GM21515 (cell line): ENCODE measurements around the gene ADAM29.
"Not testable (repeated sequence)": the region's sequence is repeated elsewhere in the genome, so short reads cannot be mapped to it uniquely, and the experiment has no call there.

Experiments
- ATAC-seq: cut with Tn5 transposase; IDR thresholded peaks from one replicate; pipeline ENCODE4 v1.9.1; 2021; ENCODE audit not compliant: unreplicated experiment

The ADAM29 gene

DNA sequence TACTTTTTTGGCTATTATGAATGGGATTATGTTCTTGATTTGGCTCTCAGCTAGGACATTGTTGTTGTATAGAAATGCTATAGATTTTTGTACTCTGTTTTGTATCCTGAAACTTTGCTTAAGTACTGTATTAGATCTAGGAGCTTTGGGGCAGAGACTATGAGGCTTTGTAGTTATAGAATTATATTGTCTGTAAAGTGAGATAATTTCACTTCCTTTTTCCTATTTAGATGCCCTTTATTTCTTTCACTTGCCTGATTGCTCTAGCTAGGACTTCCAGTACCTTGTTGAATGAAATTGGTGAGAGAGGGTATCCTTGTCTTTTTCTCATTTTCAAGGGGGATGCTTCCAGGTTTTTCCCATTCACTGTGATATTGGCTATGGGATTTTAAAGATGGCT is 28.1 kb downstream of the ADAM29 start:
- ATAC-seq: no peak

DNA sequence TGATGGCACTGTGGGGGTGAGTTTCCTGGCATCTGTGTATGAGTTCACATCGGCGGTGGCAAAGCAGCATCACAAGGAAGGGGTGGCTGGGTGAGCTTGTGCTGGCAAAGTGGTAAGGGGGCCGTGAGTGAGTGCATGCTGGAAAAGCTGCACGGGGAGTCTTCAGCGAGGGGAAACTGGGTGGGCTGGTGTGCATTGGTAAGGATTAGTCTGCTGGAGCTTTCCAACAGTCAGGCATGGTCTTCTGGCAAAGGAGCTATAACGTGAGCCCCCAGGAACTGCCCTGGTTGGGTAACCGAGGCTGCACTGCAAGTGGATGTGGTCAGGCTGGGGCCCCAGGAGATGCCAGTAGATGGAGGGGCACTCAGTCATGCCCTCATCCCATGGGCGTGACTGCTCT is 30.7 kb downstream of the ADAM29 start:
- ATAC-seq: no peak

DNA sequence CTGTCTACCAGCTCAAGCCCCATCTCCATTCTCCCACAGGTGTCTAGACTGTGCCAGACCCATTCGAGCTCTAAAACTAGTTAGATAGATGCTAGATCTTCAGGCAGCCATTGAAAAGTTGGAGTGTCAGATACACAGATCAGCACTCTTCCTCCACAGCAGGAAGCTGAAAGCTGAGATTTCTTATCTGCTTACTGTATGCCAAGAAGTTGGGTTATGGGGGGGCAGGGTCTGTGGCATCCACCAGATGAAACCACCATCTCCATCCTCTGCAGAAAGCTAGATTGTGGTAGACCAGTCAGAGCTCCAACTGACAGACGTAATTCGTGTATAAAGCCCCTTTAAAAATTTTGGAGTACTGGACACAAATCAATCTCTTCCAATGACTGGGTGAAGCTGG is 54.8 kb downstream of the ADAM29 start:
- ATAC-seq: no peak

DNA sequence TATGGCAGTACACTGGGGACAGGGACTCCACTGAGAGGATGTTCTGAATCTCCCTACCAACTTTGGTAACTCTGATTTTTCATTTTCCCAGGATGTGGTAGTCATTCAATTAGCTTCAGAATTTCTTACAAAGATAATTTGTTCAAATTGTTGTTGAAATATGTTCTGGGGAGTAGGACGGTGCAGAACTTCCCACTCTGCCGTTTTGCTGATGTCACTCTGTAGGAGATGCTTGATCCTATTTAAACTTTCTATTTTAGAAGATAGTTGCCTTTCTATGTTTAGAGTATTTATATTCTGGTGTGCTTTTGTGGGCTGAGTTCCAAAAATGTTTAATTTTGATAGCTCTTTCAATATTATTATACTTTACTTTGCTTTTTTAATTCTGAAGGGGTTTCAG is 55.2 kb downstream of the ADAM29 start:
- ATAC-seq: no peak

DNA sequence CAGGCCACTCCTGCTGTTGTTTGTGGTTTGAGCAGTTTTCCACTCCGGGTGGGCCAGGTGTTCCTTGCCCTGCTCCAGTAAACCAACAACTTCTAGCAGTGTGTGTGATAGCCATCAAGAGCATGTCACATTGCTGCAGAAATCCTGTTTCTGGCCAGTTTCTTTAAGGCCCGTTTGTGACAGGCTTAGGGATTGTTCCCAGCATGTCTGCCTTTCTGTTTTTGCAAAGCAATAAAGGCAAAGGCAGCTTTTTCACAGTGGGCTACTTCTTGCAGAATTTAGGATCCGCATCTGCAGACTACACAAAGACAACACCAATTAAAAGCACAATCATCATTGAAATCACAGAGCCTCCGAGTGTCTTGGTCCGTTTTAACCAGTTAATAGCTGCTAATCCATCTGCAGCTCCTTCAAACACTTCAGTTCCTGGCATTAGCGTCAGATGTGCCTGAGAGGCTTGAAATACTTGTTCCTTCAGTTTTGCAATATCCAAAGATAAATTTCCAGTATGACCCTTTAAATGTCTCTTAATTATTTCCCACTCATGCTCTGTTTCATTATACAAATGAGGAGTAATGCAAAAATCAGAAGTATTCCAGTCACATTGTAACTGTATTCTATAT is 65.1 kb downstream of the ADAM29 start:
- ATAC-seq: no peak

DNA sequence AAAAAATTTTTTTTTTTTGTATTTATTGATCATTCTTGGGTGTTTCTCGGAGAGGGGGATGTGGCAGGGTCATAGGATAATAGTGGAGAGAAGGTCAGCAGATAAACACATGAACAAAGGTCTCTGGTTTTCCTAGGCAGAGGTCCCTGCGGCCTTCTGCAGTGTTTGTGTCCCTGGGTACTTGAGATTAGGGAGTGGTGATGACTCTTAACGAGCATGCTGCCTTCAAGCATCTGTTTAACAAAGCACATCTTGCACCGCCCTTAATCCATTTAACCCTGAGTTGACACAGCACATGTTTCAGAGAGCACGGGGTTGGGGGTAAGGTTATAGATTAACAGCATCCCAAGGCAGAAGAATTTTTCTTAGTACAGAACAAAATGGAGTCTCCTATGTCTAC is 65.7 kb downstream of the ADAM29 start:
- not testable (repeated sequence) for ATAC-seq

DNA sequence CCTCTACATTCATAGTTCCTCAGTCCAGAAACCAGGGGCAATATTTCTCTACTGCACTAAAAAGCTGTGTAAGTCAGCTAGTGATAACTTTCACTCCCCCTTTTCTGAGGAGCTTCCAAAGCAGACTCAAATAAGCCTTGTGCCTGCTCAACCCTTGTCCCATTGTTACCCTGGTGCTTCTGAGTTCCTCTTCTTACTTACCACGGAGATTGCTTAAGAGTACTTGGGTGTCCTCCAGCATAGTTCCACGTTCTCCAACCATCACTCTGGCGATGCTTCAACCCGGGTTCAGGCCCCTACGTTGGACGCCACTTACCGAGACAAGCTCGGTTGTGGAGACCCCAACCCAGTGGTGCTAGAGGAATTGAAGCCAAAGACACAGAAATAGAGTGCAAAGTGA is 71.6 kb downstream of the ADAM29 start:
- no peak for ATAC-seq

DNA sequence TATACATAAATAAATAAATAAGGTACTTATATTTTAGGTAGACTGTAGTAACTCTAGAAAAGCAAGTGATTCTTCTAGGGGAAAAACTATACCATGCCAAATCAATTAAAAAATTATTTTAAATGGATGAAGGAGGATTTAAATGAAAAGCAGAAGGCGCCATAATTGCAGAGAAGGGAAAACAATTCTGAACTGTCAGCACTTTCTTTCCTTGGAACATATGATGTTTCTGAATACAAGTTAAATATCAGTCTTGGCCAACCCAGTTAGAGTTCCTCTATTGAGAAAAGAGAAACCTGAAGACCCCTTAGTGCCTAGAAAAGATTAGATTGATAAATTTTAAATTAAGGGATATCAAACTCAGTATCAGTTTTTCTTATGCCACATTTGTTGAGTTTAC is 75.8 kb downstream of the ADAM29 start:
- no peak for ATAC-seq

DNA sequence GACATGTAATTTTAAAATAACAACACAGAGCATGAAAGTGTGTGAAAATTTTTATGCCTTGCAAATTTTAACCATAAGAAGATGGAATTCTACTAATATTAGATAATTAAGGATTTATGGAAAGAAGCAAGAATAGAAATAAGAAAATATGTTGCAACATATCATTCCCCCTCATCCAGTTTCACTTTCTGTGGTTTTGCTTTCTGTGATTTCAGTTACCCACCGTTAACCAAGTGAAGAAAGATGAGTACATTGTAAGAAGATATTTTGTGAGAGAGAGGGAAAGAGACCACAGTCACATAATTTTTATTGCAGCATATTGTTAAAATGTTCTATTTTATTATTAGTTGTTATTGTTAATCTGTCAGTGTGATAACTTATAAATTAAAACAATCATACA is 77.9 kb downstream of the ADAM29 start:
- no peak for ATAC-seq

DNA sequence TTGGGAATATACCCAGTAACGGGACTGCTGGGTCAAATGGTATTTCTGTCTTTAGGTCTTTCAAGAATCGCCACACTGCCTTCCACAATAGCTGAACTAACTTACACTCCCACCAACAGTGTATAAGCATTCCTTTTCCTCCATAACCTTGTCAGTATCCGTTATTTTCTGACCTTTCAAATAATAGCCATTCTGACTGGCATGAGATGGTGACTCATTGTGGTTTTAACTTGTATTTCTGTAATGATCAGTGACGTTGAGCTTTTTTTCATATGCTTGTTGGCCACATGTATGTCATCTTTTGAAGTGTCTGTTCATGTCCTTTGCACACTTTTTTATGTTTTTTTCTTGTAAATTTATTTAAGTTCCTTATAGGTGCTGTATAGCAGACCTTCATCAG is 81.2 kb downstream of the ADAM29 start:
- no peak for ATAC-seq

DNA sequence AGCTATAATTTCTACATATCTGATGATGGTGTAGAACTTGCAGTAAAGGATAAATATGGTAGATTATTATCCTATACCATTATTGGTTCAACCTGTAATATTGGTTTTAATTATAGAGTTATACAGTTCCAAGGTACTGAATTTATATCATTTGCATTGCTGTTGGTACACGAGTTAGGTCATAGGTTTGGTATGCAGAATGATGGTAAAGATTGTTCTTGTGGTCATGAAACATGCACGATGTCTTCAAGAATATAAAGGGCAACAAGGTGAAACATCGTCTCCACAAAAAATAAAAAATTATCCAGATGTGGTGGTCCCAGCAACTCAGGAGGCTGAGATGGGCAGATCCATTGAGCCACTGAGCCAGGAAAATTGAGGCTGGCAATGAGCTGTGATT is 99.6 kb downstream of the ADAM29 start:
- ATAC-seq: no peak

DNA sequence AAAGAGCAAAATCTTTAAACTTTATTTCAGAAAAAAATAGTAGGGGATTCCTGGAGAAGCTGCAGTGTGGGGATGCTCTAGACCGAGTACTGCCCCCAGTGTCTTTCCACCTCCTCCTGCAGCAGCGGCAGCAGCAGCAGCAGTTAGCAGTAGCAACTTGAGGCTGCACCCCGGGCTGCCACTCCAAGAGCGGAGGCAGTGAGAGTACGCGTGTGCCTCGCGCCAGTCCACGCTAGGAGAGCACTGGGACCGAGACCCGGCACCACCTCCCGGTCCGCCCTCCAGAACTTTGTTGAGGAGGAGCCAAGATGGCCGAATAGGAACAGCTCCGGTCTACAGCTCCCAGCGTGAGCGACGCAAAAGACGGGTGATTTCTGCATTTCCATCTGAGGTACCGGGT is 101.3 kb downstream of the ADAM29 start:
- ATAC-seq: not testable (repeated sequence)
